Measurements from ENCODE around the gene TARS2.

TARS2 gene

GRCh38 chr1:150555971-150556865 is 69.0 kb downstream of the TARS2 start:
- DNase-seq (ENCODE audit: low read depth in 2 of 2): no peak

- DNase-seq (ENCODE audit: low read depth in 2 of 2): no peak
Observed at GRCh38 chr1:150557065-150557600, 69.9 kb downstream of the TARS2 start.

Data from stimulated activated CD4-positive, alpha-beta T cell treated with anti-CD3 and anti-CD28 coated beads, Interleukin-15, amount 100 ng/mL, for 48 hours (primary cell).